Measurements from ENCODE around the gene CHRM2.

Gene CHRM2

DNA sequence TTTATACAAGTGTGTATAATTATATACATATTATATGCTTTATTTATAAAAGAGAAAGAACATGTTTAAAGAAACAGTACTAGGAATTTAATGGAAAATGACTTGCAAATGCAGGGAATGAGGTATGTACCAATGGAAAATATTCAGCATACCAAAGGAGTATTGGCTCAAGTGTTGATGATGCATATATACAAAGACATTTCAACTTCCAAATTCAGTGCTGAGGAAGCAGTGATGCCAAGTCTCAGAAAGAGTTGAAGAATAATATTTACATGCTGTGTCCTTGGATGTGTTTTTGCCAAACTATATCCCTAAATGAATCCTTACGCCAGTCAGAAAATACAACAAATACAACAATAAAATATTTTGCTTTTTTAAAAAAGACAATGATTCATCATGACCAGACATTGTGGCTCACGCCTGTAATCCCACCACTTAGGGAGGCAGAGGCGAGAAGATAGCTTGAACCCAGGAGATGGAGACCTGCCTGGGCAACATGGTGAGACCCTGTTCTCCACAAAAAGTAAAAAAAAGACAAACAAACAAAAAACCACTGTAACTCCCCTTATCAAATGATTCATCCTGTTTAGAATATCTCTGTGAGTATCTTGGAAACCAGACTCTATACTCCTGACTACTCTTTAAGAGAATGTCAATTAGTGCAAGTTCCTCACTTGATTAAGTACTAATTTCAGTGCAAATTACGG, 157.2 kb downstream of the CHRM2 start:
- no peak for DNase-seq (ENCODE audit: low read depth in 3 of 3)

DNA sequence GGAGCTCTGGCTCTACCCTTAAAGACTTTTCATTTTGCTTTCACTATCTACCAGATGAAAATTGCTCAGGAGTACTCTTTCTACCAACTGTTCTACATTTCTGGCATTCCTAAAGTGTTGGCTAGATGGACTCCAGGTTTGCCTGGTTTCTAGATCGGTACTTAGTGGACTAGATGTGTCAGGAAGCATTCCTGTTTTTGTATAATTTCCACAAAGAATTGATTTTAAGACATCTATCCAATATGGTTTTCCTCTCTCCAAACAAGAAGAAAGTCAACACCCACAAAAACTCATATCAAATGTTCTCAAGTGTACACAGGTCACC, 157.7 kb downstream of the CHRM2 start:
- DNase-seq (ENCODE audit: low read depth in 3 of 3): no peak

DNA sequence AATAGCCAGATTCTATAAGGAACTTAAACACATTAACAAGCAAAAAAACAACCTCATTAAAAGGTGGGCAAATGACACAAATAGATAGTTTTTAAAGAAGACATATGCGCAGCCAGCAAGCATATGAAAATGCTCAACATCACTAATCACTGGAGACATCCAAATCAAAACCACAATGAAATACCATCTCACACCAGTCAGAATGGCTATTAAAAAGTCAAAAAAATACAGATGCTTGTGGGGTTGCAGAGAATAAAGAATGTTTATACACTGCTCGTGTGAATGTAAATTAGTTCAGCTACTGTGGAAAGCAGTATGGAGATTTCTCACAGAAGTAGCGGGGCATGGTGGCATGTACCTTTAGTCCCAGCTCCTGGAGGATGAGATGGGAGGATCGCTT, 164.0 kb downstream of the CHRM2 start:
- no peak for DNase-seq (ENCODE audit: low read depth in 3 of 3)

DNA sequence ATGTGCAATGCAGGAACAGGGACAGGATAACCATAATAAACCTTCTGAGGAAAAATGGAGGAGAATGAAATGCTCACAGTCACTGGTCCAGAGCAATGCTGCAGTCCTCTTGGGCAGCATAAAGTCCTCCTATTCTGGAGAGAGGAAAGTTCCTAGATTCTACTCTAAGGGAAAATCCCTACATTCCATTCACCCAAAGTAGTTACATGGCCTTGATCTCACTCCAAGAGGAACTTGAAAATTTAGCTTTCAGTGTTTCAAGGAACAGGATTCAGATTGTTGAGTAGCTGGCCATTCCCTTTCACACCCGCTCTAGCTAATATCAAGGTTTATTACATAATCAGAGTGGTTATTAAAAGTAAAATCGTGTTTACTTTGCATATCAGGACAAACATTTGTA, 168.3 kb downstream of the CHRM2 start:
- no peak for DNase-seq (ENCODE audit: low read depth in 3 of 3)

DNA sequence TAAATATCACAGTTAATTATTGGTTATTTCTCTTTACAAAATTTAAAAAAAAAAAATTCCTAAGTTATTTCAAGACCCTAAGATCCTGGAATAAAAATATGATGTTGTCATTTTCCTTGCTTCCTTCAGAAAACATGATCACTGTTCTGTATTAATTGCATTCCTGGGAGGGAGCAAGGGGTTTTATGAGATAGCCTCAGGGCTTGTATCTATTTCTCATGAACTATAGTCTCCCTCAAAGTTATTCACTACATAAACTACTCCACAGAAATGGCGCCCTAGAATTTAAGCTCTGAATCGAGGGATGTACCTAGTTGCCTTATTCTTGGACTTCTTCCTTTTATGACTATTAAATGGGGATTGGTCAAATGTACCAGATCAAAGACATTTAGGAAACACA, 170.3 kb downstream of the CHRM2 start:
- DNase-seq (ENCODE audit: low read depth in 3 of 3): no peak

DNA sequence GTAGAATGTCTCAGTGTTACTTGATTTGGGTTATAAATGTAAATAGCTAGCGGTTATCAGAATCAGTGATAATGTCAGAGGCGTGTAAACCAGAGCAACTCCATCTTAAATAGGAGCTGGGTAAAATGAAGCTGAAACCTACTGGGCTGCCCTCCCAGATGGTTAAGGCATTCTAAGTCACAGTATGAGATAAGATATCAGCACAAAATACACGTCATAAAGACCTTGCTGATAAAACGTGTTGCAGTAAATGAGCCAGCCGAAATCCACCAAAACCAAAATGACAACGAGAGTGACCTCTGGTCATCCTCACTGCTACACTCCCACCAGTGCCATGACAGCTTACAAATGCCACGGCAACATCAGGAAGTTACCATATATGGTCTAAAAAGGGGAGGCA, 172.3 kb downstream of the CHRM2 start:
- DNase-seq (ENCODE audit: low read depth in 3 of 3): no peak

DNA sequence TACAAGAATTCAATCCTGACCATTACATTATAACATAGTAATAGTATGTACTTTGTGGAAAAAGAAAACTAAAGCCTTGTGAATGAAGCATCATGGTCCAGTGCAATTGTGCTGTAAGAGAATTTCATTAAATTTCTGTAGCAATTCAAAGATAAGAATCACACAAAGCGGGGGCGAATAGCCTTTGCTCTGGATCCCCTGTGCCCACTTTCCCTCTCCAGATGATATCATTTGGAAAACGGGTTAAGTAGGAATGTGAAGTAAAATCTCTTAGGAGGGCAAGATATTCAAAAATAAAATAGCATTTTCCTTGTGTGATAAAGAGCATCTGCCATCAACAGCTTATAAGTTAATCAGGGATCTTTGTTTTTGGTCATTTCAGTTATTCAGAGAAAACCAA, 177.1 kb downstream of the CHRM2 start:
- DNase-seq (ENCODE audit: low read depth in 3 of 3): no peak

DNA sequence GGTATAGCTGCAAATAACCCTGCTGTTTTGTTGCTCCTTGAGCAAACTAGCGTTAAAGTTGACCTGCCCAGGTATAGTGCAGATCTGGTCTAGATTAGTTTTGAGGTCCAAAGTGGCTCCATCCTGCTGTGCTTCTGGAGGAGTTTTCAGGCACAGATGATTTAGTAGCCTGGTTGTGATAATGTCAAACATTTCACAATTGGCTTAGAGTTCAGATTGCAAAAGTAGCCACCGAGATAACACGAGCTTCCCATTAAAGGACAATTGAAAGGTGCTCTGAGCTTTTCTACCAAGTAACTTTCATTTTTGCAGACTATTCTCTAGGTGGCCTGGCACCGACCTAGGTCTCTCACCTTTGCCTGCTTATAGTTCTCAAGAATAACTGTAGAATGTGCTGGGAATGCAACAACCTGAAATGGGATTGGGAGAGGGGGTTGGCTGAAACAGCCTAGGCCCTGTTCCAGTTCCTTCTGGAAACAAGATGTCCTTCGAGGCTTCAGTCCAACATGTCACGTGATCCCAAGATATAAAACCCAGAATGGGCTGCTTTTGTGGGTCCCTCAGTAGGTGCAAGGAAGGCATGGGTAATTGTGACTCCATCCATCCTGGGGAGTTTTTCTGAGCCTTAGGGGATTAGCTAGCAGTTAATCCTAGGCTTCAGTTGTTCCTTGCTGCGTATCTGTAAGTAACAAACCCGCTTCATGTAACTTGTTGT, 201.0 kb downstream of the CHRM2 start:
- no peak for DNase-seq (ENCODE audit: low read depth in 3 of 3)
